ENCODE measurements around the gene MCM3.

GRCh38 chr6:52328303-52328662 lies 43.7 kb upstream of the MCM3 start:
- TF ChIP-seq CTCF (IDR thresholded peaks at IDR 0.05) (no peak), POLR2A (IDR thresholded peaks at IDR 0.05) (no peak)

All from testis (tissue), 2 donors.